Ascending aorta (tissue), 2 donors: ENCODE measurements around the gene BOC. TPM values are rescaled to one million over a fixed set of nuclear protein-coding genes. Genes with fewer than 3 reads are reported as not detected.

ENCODE experiments used
- DNase-seq, 2 donors: peaks; one replicate each; pipeline ENCODE4 v3.0.0-alpha.2; 2019; ENCODE audit warnings: low spot score in 2 of 2
- H3K27ac ChIP-seq, 2 donors: fragments of 200-600 bp; sonication (generic); one replicate each; pipeline ENCODE4 v1.5.1; 2016 to 2017; ENCODE audit warnings: mild to moderate bottlenecking in 1 of 2
- H3K27me3 ChIP-seq: fragments of 200-600 bp; sonication (generic); one replicate; pipeline ENCODE4 v1.5.1; 2017
- H3K36me3 ChIP-seq, 2 donors: fragments of 200-600 bp; sonication (generic); one replicate each; pipeline ENCODE4 v1.5.1; 2016
- H3K4me1 ChIP-seq, 2 donors: fragments of 200-600 bp; sonication (generic); one replicate each; pipeline ENCODE4 v1.5.1; 2016 to 2017; ENCODE audit warnings: mild to moderate bottlenecking in 1 of 2
- H3K4me3 ChIP-seq, 2 donors: fragments of 200-600 bp; sonication (generic); one replicate each; pipeline ENCODE4 v1.5.1; 2016 to 2017; ENCODE audit warnings: mild to moderate bottlenecking in 1 of 2
- H3K9me3 ChIP-seq, 2 donors: fragments of 200-600 bp; sonication (generic); one replicate each; pipeline ENCODE4 v1.5.1; 2016
- intact Hi-C: fragments of 100-400 bp; cut with DNase I; formaldehyde crosslinking; loops from one replicate; pipeline ENCODE4 v1.15.1; 2023
- total RNA-seq: library from RNA; depleted of rRNA; stranded (reverse); fragments of >200 nt; gene quantifications from one replicate; pipeline ENCODE4 v1.1.0, GENCODE V29; 2016
- TF ChIP-seq, protein P1 (sequence below), 3 experiments: fragments of 200-600 bp in 2 of 3; fragments of 450-650 bp in 1 of 3; sonication (generic) in 2 of 3; IDR thresholded peaks; one replicate each; pipeline ENCODE4 v1.5.1; 2016 to 2019; ENCODE audit warnings: antibody characterized with exemption in 3 of 3, mild to moderate bottlenecking in 1 of 3, moderate library complexity in 1 of 3

The BOC gene
- total RNA-seq, 1 donor from 2014 or later = 31.3 TPM

DNA sequence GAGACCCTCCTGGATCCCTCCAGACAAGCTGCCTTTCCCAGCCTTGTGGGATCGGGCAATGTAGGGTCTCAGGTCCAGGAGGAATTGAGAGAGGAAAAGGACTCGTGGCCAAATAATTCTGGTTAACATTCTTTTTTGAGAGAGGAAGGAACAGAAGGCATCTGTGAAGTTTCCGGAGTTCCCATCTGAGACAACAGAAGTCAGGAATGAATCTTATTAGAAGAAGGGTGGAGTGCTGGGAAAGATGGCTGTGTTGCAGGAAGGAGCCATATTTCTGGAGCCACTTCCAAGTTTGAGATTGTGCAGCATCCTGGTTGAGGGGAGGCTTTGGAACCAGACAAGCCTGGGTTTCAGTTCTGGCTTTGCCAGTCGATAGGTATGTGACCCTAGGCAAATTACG, 9.4 kb downstream of the BOC start:
- Histone ChIP-seq H3K27me3 (no peaks in the 10 kb centered on the region), H3K9me3 (no peaks in the 10 kb centered on the region), H3K4me3 (no peak overlapping the region), H3K27ac (no peak overlapping the region), H3K36me3 (peaks cover 8 to 10% of the 10 kb centered on the region in 2 donors), H3K4me1 (no peaks in the 10 kb centered on the region)
- no peak for DNase-seq
- intact Hi-C loops = no loop called here
- TF ChIP-seq, protein P1, sequence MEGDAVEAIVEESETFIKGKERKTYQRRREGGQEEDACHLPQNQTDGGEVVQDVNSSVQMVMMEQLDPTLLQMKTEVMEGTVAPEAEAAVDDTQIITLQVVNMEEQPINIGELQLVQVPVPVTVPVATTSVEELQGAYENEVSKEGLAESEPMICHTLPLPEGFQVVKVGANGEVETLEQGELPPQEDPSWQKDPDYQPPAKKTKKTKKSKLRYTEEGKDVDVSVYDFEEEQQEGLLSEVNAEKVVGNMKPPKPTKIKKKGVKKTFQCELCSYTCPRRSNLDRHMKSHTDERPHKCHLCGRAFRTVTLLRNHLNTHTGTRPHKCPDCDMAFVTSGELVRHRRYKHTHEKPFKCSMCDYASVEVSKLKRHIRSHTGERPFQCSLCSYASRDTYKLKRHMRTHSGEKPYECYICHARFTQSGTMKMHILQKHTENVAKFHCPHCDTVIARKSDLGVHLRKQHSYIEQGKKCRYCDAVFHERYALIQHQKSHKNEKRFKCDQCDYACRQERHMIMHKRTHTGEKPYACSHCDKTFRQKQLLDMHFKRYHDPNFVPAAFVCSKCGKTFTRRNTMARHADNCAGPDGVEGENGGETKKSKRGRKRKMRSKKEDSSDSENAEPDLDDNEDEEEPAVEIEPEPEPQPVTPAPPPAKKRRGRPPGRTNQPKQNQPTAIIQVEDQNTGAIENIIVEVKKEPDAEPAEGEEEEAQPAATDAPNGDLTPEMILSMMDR (IDR thresholded peaks at IDR 0.05) = no peak

DNA sequence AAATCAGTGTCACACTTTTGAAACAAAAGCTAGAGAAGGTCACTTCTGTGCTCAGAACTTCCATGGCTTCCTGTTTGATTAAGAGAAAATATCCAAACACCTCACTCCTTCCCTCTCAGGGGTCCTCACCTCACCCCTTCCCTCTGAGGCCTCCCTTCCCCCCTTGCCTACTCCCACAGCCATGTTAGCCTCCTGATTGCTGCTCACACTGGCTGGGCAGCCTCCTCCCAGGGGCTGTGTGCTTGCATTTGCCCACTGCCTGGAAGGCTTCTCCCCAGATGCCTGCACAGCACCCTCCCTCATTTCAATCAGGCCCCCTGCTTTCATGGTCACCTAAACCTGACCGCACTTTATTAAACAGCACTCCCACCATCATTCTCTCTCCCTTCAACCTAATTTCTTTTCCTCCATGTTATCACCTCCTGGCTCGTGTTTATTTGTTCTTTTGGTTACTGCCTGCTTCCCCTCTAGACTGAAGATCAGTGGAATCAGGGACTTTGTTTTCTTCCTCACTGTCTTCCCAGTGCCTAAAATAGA, 10.4 kb downstream of the BOC start:
- Histone ChIP-seq H3K4me1 (no peaks in the 10 kb centered on the region), H3K9me3 (no peaks in the 10 kb centered on the region), H3K27ac (peak overlapping the region in 1 of 2 donors; percentile 1), H3K27me3 (no peaks in the 10 kb centered on the region), H3K36me3 (peaks cover 8 to 10% of the 10 kb centered on the region in 2 donors), H3K4me3 (no peak overlapping the region)
- intact Hi-C loops = no loop called here
- TF ChIP-seq, protein P1 (IDR thresholded peaks at IDR 0.05) = no peak
- DNase-seq = no peak

DNA sequence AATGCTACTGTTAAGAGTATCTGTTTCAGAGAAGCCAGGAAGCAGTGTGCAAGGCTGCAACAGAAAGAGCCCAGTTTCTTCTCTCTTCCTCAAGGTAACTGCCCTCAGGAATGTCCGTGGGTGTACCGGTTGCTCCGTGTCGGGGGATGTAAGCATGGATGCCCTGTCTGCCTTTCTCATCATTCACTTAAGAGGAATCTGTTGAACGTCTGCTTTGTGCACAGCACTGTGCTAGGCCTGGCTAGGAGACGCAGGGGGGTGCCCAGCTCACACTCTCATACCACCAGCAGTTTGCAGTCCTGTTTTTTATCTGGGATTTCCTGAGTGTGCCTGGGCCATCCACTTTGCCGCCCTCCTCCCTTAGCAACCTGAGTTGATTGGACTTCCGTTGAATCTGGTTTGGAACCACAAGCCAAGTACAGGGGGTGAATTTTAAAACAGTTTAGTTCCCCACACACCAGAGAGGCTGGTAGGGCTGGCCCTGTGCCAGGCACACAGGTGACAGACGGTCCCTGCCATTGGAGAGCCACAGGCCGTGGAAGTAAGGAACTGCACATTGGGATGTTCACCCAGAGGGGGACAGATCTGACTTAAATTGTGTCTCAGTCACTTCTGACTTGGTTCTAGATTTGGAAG, 11.2 kb downstream of the BOC start:
- TF ChIP-seq, protein P1 (IDR thresholded peaks at IDR 0.05) = no peak
- H3K27ac ChIP-seq = no peak overlapping the region
- H3K4me1 ChIP-seq = no peaks in the 10 kb centered on the region
- H3K9me3 ChIP-seq = no peaks in the 10 kb centered on the region
- intact Hi-C loops = no loop called here
- H3K4me3 ChIP-seq = no peak overlapping the region
- H3K36me3 ChIP-seq = peaks cover 4 to 10% of the 10 kb centered on the region in 2 donors
- no peak for DNase-seq
- no peaks in the 10 kb centered on the region for H3K27me3 ChIP-seq

DNA sequence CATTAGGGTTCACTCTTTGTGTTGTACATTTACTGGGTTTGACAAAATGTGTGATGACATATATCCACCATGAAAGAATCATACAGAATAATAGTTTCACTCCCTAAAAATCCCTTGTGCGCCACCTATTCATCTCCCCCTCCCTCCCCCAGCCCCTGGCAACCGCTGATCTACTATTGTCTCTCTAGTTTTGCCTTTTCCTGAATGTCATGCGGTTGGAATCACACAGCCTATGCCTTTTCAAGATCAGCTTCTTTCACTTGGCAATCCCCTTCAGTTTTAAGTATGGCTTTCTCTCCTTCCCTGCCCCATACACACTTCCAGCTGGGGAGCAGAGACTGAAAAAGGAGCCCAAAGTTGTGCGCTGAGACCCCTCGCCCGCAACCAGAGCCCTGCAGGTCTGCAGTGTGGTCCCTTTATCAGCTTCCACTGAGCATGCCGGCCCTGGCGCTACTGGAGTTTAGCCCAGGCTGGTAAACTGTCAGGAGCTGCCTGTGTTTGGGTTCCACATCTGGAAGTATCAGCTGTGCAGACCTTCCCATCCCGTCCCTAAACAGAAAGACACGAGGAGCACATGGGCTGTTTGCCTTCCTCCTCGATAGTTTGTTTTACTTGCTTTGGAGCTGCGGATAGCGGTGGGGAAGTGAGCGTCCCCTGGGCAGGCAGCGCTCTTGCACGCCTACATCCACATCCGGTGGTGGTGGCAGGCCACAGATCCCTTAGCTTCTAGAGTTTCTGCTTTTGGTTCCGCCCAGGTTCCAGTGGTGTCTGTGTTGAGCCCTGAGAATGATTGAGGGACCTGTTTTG, 12.3 kb downstream of the BOC start:
- H3K27me3 ChIP-seq = no peaks in the 10 kb centered on the region
- H3K36me3 ChIP-seq = peaks cover 3 to 4% of the 10 kb centered on the region in 2 donors
- no peak overlapping the region for H3K27ac ChIP-seq
- no peaks in the 10 kb centered on the region for H3K9me3 ChIP-seq
- H3K4me1 ChIP-seq = no peaks in the 10 kb centered on the region
- no peak overlapping the region for H3K4me3 ChIP-seq
- intact Hi-C loops = no loop called here
- no peak for DNase-seq
- TF ChIP-seq, protein P1 (IDR thresholded peaks at IDR 0.05) = no peak

DNA sequence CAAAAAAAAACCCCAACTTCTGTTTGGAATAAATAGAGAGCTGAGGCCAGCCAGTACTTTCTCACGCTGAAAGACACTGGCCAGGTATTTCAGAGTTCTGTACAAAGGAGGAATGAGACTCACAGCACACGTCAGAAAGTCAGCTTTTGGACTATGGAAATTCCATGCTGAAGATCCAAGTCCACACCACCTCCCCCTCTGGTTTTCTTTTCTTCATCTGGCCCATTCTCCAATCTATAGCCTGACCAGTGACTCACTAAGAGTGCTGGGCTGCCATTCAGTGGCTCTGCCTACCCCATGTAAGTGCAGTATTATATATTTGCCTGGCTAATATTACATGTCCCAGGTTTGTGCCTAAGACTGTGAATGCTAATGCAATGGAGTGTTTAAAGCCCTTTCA, 13.9 kb downstream of the BOC start:
- DNase-seq = no peak
- intact Hi-C loops = no loop called here
- Histone ChIP-seq H3K36me3 (peaks cover 0 to 4% of the 10 kb centered on the region in 2 donors), H3K4me3 (no peak overlapping the region), H3K4me1 (no peaks in the 10 kb centered on the region), H3K27me3 (no peaks in the 10 kb centered on the region), H3K27ac (no peak overlapping the region), H3K9me3 (no peaks in the 10 kb centered on the region)
- TF ChIP-seq, protein P1 (IDR thresholded peaks at IDR 0.05) = no peak
